ENCODE results near the gene RRP36.

The RRP36 gene

DNA sequence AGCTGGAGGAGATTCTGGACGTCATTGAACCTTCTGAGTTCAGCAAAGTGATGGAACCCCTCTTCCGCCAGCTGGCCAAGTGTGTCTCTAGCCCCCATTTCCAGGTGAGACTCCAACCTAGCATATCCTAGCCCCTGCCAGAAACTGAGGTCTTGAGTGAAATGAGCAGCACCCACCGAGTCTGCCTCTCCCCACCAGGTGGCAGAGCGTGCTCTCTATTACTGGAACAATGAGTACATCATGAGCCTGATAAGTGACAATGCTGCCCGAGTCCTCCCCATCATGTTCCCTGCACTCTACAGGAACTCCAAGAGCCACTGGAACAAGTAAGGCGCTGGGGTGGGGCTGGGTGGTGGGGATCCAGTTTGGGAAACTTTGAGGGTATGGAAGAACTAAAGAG lies 12.3 kb upstream of the RRP36 start:
- no peak for DNase-seq

DNA sequence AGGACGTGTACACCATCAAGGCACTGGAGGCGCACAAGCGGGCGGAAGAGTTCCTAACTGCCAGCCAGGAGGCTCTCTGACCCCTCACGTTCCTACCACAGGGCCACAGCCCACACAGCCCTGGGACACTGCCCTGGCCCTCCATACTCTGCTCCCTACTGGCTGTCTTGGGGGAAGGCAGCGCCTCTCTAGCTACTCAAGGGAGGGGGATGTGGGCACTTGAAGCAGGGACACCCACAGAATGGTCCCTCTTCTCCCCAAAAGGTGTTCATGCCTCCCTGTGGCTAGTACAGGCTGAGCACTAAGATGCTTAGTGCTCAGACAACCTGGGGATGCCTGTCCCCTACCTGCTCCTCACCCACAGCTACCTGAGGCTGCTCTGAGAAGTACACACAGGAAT lies 10.2 kb upstream of the RRP36 start:
- DNase-seq = no peak

DNA sequence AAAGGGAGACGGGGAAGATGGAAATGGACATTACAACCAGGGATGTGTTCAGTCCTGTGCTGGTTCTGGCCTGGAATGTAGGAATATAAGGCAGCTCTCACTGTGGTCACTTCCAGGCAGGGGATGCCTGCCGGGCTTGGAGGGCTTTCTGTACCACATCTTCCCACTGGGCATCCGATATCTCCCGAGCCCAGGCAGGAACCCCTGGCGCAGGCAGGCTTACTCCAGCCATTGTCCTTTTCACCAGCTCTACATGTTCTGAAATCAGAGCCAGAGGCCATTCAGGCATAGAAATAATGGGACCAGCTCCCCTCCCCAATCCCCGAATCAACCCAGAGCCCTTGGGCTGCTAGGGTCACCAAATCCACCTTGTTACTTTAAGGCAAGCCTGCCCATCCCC lies 9.1 kb upstream of the RRP36 start:
- DNase-seq = no peak

DNA sequence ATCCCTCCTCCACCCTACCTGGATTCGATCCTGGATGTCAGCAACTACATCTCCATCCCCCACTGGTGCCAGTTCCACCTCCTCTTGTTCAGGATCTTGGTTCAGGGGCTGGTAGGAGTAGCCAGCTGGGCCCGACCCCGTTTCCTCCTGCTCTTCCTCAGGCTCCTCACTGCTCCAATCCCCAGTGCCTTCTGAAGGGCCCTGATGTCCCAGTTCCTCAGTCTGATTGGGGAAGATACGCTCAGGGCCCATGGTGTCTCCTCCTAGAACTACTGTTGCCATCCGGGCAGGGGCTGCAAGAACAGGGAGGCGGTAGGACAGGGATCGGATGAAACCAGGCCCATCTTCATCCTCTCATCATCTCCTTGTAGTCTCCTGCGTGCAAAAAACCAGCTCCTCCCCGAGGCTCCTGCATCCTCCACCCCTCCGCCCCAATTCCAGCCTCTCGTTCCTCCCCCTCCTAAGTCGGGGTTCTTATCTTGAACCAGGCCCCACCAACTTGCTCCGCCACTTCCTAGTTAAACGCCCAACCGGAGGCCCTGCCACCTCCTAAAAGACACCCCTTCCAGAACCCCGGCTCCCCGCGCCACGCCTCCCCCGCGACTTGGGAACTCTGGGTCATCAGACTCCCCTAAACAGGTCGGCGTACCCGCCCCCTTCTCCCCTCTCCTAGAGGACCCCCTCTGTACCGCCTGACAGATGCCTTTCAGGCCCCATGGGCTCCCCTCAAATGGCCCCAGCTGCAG lies 8.2 kb upstream of the RRP36 start:
- no peak for DNase-seq

DNA sequence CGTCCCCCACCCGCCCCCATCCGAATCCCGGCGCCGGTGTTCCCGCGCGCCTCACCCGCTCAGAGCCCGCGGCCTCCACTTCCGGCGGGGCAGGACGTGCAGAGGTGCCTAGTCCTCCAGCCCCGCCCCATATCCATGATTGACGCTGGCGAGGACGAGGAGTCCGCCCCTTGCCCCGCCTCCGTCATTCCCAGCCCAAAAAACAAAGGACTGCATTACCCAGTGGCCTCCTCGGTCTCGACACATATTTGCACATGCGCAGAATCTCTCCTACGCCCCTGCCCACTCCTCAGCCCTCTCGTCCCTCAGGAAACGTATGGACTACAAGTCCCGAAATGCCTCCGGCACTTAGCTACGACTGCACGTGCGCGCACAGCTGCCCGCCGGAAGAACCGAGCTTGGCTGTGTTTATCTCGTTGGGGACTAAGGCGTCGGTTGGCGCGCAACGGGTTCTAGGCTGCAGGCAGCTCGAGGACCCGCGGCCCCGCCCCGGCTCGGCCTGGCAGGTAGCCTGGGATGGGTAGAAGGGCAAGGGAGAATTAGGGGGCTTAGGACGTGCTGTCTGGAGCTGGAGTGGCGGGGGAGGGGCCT lies 7.5 kb upstream of the RRP36 start, which contains the start of the genes KLHDC3 and MEA1:
KLHDC3 (plus strand) TSS at position 407 of the 591 bp plus-strand sequence. CDS start 2,944 bp downstream, outside the sequence.
MEA1 (minus strand) TSS at position 104 of the 591 bp plus-strand sequence. CDS start 133 bp downstream, outside the sequence.
- peak; percentile 98 for DNase-seq

DNA sequence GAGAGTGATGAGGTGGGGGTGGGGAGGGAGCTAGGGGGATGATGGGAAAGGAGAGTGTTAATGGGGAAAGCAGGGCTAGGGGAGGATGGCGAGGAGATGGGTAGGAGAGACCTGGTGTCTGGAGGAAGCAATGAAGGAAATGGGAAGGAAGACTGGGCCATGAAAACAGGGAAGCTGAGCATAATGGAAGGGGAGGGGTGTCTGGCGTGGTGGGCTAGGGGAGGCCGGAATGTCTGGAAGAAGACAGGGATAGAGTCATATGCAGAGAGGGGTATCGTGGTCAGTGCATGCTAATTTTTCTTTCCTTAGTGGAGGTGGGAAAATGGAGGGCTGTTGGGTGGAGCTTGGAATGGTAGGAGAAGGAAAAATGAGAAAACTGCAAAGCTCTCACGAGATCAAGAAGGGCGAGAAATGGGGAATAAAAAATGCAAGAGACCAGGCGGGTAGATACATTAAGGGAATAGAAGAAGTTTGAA lies 7.0 kb upstream of the RRP36 start:
- no peak for DNase-seq

DNA sequence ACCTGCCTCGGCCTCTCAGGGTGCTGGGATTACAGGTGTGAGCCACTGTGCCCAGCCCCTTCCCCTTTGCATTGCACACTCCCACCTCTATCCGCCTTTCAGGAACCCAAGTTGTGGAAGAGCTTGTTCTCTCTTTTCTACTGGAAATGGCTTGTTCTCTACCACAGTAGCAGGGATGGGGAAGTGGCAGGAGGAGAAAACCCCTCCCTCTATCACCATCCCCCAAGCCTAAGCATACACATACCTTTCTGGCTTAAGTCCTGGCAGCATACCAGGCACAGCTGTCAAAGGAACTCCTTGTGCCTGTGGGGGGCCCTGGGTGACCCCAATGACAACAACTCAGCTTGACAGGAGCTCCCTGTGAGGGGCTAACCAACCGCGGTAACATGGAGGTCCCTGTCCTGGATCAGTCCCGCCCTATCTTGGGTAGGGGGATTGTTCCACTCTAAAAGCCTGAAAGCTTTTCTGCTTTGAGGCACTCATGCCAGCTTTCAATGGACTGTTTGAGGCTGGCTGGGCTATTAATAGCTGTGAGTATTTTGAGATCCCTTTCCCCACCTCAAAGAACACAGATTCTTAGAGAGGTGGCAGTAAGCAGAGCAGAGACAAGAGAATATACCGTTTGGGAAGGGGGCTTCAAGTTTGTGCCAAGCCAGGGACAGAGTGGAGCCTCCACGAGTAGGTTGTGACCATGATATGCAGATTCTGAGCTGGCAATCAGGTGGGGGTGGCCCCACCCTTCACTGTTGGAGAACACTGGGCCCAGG lies 5.1 kb upstream of the RRP36 start:
- DNase-seq = no peak

DNA sequence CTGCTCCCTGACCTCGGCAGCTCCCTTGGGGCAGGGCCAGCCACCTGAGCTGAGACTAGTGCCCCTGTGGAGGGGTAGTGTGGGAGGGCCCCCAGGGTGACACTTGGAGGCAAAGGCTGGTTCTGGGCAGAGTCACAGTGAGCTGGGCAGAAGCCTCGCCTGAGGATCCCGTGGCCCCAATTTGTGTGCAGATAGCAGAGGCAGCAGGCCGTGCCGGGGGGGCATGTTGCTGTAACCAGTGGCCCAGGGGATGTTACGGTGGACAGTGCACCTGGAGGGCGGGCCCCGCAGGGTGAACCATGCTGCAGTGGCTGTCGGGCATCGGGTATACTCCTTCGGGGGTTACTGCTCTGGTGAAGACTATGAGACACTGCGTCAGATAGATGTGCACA lies 4.5 kb upstream of the RRP36 start:
- DNase-seq = no peak

DNA sequence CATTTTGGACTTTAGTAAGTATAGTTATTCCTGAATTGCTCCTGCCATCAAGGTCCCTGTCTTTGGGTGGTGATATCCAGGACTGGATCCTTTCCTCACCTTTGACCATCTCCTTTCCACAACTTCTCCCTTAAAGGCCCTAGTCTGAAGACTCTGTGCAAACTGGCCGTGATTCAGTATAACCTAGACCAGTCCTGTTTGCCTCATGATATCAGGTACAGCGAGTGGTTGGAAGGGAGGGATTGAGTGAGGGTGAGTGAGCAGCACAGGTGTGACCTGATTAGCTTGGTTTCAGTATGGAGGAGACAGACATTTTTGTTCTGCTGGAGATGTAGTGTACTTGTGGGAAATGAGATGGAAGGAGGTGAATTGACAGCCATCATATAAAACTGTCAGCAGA lies 2.3 kb upstream of the RRP36 start:
- DNase-seq = no peak

DNA sequence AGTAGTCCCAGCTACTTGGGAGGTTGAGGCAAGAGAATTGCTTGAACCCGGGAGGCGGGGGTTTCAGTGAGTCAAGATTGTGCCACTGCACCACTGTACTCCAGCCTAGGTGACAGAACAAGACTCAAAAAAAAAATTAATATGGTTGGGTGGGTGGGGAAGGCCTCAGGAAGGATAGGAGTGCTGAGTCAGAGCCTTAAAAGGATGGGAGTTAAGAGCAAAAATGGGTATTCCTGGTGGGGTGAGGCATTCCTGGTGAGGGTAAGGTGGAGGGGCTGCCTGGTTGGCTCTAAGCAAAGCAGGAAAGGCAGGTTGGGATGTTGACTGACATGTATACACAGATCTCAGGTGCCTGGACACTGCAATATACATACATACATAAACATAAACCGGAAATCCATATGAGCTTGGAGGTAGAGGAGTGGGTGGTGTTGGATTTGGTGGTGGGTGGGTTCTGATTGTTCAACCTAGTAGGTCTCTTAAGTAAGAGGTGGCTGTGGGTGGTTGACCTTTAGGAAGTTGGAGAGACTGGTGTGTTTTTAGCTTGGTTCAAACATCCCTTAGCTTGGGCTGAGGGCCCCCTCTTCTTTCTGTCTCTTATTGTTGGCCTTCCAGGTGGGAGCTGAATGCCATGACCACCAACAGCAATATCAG lies 1.2 kb upstream of the RRP36 start:
- DNase-seq = no peak

DNA sequence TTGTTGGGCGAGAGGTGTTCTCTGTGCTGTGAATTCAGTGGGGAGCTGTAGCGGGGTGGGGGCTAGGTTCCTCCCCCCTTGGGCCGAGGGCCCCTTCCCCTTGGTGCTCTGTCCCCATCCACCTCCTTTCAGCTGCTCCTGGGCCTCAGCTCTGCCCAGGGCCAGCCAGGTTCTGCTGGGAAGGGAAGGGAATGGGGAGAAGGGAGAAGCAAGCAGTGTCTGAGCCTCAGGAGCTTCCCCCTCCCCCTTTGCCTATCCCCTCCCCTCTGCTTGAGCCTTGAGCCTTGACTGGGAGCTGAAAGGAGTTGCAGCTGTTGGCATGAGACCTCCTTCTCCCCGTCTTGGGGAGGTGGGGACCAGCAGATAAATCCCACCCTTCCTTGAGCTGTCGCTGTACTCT lies 576 bp upstream of the RRP36 start:
- no peak for DNase-seq

DNA sequence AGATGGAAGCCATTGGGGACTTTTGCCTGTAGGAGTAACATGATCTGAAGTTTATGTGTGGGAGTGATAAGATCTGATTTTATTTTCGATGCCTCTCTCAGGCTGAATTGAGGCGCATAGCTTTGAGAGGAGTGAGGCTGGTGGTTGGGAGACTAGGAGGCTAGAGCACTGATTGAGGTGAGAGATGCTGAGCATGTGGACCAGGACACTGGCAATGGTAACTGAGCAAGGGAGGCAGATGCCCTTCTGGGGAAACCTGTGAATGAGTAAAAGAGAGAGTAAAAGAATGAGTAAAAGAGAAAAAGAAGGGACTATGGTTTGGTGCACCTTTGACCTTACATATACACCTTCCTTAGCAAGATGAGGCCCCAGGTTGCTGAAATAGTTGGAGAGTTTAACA lies 3.0 kb downstream of the RRP36 start:
- no peak for DNase-seq

DNA sequence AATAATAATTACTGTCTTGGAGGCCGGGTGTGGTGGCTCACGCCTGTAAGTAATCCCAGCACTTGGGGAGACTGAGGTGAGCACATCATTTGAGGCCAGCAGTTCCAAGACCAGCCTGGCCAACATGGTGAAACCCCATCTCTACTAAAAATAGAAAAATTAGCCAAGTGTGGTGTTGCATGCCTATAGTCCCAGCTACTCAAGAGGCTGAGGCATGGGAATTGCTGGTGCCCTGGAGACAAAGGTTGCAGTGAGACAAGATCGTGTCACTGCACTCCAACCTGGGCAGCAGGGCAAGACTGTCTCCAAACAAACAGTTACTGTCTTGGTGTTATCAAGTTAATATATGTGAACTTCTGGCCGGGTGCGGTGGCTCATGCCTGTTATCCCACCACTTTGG lies 4.9 kb downstream of the RRP36 start:
- DNase-seq = no peak

DNA sequence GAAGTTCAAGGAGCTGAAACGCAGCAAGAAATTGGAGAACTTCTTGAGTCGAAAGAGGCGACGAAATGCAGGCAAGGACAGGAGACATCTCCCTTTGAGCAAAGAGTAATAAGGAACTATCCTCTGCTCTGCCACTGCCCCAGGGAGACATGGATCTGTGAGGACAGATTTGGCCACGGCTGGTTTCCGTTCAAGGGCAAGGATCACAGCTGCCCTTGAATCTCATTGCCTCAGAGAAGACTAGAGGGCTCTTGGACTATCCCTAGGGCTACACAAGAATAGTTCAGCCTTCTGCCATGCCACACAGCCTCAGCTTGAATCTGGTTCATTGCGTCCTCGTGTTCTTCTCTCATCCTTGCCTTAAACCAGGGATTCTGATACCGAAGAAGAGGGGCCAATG lies 7.7 kb downstream of the RRP36 start:
- DNase-seq = no peak

DNA sequence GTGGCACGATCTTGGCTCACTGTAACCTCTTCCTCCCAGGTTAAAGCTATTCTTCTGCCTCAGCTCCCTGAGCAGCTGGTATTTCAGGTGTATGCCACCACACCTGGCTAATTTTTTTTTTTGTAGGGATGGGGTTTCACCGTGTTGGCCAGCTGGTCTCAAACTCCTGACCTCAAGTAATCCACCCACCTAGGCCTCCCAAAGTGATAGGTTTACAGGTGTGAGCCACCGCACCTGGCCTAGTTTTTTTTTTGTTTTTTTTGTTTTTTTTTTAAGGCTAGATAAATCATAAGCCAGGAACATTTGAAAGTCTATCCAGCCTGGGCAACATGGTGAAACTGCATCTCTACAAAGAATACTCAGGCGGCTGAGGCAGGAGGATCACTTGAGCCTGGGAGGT lies 10.9 kb downstream of the RRP36 start:
- DNase-seq = no peak

DNA sequence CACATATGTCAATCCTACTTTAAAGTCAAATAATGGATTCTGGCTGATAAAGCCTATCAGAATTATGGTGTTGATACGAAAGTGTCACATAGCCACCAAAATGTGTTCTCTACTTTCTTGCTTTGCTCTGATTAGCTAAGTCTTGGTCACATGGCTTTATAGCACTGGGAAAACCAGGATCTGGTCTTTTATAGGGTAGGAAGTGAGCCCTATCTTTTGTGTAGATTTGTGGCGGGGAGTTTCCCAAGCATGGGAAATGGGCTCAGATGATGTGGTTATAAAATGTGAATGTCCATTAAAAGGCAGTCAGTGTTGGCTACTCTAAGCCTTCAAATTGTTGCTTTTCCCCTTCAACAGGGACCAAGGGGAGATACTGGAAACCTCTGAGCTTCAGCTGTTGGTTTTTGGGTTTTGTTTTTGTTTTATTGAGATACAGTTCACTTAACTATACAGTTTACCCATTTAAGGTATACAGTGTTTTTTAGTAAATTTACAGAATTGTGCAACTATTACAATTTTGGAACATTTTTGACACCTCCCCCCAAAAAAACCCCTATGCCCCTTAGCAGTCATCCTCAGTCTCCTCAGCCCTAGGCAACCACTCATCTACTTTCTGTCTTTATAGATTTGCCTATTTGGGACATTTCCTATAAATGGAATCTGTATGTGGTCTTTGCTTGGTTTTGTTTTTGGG lies 12.2 kb downstream of the RRP36 start:
- no peak for DNase-seq

DNA sequence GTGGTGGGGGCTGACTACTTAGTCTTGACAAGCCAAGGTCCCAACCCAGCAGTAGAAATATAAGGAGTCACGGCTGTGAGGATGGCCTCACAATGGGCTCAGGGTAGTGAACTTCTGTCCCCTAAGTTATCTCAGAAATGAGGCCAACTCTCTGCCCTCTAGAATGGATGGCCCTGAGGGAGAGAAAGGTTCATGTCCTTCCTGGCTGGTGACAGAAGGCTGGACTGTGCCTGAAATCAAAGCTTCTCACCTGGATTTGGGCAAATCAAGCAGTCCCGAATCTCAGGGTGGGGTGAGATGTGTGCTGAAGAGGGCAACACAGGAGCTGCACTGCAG lies 12.7 kb downstream of the RRP36 start:
- no peak for DNase-seq

DNA sequence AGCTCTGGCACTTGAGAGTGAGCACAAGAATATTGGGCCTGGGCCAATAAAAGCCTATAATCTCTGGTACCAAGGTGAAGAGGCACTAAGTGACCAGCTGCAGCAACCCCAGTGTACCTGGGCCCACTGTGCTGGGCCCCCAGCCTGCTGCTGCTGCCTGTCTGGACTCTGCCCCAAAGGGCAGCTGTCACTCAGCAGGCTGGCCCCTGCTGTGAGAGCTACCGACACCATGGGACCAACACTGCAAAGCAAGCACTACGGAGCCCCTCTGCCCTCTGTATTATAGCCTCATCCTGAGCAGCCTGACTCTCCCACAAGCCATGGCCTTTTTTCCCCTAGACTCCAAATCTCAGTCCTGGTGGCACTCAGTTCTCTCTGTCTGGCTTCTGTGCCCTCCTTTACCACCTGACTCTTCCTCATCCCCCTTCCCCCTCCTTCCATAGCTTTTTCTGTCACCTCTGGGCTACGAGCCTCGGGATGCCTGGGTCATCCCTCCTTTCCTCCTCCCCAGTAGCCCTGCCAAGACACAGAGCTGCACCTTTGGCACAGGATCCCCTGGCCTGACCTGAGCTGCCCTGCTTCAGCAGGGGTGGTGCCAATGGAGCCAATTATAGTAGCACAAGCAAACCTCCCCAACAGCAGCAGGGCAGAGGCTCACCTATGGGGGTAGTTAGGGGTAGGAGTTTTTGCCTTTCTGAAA lies 14.2 kb downstream of the RRP36 start:
- no peak for DNase-seq

DNA sequence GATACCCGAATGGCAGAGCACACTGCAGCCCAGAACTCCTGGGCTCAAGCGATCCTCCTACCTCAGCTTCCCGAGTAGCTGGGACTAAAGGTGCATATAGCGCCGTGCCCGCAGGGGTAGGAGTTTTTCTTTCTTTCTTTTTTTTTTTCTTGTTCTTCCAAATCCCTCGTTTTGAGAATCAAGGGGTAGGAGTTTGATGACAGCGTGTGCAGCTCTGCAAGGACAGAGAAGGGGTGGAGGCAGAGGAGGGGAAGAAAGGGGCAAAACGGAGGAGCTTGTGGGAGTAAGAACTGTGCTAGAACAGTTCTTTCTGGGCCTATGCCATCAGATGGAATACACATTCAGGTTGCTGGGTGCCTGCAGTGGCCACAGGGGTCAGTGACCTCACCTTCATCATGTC lies 15.3 kb downstream of the RRP36 start:
- no peak for DNase-seq

DNA sequence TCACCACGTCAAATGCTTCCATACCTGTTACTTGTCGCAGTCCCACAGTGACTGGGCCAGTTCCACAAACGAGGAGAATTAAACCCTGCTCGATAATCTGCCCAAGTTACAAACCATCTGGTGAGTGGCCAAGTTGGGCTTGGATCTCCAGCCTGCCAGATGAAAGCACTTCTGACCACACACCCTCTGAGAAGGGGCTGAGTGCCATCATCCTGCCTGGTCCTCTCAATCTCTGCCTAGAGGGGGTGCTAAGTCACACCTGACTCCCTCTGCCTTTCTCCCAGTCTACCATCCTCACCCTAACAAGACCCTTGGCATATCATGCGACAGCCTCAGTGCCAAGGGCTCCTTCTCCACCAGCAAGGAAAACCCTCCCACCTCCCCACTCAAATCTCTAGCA lies 15.8 kb downstream of the RRP36 start:
- DNase-seq = no peak

DNA sequence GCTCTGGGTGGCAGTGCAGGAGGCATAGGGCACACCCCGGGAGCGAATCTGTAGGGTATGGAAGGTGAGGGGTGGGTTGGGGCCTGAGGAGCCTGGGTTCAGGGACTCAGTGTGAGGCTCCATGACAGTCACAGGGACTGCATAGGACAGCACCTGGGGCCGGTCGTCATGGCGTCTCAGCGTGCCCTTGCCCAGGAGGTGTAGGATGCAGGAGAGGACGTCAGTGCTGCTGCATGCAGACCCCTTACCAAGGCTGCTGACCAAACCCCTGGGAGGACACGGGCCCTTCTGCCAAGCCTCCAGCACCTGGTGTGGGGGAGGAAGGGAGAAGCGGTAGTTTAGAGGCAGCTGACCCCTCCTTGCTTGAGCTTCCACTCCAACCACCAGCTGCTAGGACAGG lies 16.3 kb downstream of the RRP36 start:
- DNase-seq = no peak

DNA sequence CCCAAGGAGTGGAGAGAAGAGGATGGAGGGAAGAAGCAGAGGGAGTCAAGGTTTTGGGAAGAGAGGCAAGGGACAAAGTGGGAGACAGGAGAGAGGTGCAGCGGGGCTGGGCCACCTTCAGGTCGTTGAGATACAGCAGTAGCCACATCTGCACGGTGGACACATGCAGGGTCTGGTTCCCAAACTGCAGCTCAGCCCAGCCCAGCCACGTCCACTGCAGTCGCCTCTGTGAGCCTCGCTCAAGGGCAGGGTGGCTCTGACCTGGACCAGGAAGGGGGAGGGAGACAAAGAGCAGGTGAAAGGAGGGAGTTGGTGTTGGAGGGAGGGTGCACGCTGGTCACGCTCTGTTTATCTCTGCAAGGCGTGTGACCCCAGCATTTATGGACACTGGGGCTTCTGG lies 17.3 kb downstream of the RRP36 start:
- DNase-seq = no peak

Measured in SIG-M5 (cell line).